Thyroid gland (tissue), 4 donors: ENCODE measurements around the gene ATAD1.

ENCODE experiments used
- CTCF ChIP-seq, 6 experiments: fragments of 200-600 bp in 3 of 6; fragments of 450-650 bp in 3 of 6; sonication (generic) in 3 of 6; IDR thresholded peaks; one replicate each; pipeline ENCODE4 v1.5.1; 2016 to 2019; ENCODE audit warnings: antibody characterized with exemption in 6 of 6, mild to moderate bottlenecking in 2 of 6, inconsistent platforms in 1 of 6, moderate library complexity in 1 of 6
- POLR2A ChIP-seq, 2 donors: fragments of 450-650 bp; IDR thresholded peaks; one replicate each; pipeline ENCODE4 v1.6.1; 2017; ENCODE audit warnings: antibody characterized with exemption in 2 of 2, mild to moderate bottlenecking in 2 of 2, moderate library complexity in 1 of 2

GRCh38 chr10:87724789-87725188, 93.2 kb downstream of the ATAD1 start:
- TF ChIP-seq POLR2A (IDR thresholded peaks at IDR 0.05) = no peak
- no peak for TF ChIP-seq CTCF (IDR thresholded peaks at IDR 0.05)
